ENCODE results near the gene SSC5D.
A peak's percentile ranks its signal among the peaks of the same experiment; 100 is the strongest.

SSC5D gene

DNA sequence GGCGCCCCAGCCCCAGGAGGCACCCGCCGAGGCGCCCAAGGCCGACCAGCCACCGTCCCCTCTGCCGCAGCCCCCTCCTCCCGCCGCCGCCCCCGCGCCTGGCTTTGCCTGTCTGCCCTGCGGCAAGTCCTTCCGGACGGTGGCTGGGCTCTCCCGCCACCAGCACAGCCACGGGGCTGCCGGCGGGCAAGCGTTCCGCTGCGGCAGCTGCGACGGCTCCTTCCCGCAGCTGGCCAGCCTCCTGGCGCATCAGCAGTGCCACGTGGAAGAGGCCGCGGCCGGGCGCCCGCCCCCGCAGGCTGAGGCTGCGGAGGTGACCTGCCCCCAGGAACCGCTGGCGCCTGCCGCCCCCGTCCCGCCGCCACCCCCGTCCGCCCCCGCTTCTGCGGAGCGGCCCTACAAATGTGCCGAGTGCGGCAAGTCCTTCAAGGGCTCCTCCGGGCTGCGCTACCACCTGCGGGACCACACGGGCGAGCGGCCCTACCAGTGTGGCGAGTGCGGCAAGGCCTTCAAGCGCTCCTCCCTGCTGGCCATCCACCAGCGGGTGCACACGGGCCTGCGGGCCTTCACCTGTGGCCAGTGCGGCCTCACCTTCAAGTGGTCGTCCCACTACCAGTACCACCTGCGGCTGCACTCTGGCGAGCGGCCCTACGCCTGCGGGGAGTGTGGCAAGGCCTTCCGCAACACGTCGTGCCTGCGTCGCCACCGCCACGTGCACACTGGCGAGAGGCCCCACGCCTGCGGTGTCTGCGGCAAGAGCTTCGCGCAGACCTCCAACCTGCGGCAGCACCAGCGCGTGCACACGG is 5.9 kb upstream of the SSC5D start:
- no peak for DNase-seq (ENCODE audit: extremely low spot score)
- ChIA-PET CTCF (interaction anchor here (0.8 to 6.3 kb wide), 2 partner anchors 9 to 15 kb away, joined by 3 to 37 read pairs; no protein-coding TSS in a partner anchor), POLR2A (no interaction called here)
- TF ChIP-seq, protein P1, sequence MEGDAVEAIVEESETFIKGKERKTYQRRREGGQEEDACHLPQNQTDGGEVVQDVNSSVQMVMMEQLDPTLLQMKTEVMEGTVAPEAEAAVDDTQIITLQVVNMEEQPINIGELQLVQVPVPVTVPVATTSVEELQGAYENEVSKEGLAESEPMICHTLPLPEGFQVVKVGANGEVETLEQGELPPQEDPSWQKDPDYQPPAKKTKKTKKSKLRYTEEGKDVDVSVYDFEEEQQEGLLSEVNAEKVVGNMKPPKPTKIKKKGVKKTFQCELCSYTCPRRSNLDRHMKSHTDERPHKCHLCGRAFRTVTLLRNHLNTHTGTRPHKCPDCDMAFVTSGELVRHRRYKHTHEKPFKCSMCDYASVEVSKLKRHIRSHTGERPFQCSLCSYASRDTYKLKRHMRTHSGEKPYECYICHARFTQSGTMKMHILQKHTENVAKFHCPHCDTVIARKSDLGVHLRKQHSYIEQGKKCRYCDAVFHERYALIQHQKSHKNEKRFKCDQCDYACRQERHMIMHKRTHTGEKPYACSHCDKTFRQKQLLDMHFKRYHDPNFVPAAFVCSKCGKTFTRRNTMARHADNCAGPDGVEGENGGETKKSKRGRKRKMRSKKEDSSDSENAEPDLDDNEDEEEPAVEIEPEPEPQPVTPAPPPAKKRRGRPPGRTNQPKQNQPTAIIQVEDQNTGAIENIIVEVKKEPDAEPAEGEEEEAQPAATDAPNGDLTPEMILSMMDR (IDR thresholded peaks at IDR 0.05; ENCODE audit: control extremely low read depth, extremely low read depth, low read depth, missing control alignments) = no peak

DNA sequence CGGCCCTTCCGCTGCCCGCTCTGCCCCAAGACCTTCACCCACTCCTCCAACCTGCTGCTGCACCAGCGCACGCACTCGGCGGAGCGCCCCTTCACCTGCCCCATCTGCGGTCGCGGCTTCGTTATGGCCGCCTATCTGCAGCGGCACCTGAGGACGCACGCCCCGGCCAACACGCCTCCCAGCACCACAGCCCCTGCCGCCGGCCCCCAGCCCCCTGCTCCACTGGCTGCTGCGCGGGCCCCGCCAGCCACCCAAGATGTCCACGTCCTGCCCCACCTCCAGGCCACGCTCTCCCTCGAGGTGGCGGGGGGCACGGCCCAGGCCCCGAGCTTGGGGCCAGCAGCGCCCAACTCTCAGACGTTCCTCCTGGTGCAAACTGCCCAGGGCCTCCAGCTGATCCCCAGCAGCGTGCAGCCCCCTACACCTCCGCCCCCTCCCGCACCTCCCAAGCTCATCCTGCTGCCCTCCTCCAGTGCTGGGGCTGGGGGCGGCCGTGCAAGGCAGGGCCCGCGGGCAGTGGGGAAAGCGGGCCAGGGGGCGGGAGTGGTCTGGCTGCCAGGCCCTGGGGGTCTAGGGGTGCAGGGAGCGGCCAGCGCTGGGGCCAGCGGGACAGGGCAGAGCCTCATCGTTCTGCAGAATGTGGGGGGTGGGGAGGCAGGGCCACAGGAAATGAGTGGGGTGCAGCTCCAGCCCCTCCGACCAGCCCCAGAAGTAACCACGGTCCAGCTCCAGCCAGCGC is 5.1 kb upstream of the SSC5D start:
- ChIA-PET POLR2A (no interaction called here), CTCF (interaction anchor here (0.8 to 6.3 kb wide), 3 partner anchors 9 to 21 kb away, joined by 3 to 44 read pairs (median 37); no protein-coding TSS in a partner anchor)
- no peak for DNase-seq (ENCODE audit: extremely low spot score)
- TF ChIP-seq, protein P1 (IDR thresholded peaks at IDR 0.05; ENCODE audit: control extremely low read depth, extremely low read depth, low read depth, missing control alignments) = no peak

DNA sequence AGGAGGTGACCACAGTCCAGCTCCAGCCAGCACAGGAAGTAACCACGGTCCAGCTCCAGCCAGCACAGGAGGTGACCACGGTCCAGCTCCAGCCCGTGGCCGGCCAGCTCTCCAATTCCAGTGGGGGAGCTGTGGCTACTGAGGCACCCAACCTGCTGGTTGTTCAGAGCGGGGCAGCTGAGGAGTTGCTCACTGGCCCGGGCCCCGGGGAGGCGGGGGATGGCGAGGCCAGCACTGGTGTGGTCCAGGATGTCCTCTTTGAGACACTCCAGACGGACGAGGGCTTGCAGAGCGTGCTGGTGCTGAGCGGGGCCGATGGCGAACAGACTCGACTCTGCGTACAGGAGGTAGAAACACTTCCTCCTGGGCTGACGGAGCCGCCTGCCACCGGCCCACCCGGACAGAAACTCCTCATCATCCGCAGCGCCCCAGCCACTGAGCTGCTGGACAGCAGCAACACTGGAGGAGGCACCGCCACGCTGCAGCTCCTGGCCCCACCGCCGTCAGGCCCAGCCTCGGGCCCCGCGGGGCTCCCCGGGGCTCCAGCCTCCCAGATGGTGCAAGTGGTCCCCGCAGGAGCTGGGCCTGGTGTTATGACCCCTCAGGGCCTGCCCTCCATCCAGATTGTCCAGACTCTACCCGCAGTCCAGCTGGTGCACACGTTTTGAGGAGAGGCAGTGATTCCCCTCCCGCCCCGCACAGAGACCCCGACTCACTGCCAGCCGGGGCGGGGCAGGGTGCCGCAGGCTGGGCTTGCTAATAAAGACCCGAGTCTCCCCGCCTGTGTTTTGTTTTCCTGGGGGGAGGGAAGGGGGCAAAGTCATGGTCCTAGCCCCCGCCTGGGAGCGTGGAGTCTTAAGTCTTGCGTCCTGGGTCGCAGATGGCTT is 4.3 kb upstream of the SSC5D start:
- ChIA-PET POLR2A (no interaction called here), CTCF (interaction anchor here (0.9 to 6.3 kb wide), 5 partner anchors 16 to 207 kb away, joined by 3 to 44 read pairs (median 6); no protein-coding TSS in a partner anchor)
- TF ChIP-seq, protein P1 (IDR thresholded peaks at IDR 0.05; ENCODE audit: control extremely low read depth, extremely low read depth, low read depth, missing control alignments) = no peak
- DNase-seq (ENCODE audit: extremely low spot score) = no peak

DNA sequence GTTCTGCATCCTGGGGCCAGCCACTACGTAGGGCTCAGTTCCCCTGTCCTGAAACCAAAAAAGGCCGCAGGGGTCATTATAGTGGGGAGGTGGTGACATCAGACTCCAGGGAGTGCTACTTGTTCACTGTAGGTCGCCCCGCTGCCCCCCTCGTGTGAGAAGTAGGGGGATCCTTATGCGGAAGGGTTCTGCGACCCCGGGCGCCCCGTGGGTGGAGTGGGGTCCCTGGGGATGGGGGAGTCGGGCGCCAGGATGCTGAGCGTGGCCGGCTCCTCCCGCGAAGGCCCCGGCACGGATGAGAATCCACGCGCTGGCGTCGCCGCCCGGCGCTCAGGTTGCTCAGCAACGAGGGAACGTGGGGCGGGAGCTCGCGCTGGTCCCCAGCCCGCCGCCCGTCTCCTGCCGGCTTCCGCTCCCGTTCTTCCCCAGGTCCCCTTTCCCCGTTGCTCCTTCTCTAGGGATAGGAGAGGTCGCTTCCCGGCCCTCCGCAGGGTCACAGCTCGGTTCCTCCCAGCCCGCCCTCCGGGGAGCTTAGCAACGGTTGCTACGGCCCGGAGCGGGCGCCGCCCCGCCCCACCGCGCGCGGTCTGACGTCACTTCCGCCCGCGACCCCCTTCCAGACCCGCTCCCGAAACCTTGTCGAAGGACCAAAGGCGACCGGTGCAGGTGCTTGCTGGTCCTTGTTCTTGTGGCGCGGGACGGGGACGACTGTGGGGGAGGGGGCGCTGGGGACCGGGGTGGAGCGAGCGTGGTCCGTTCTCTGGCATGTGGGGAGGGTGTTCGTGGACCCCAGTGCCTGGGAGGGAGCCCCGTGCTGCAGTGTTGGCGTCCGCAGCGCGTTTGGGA is 3.4 kb upstream of the SSC5D start, which contains the start of gene NAT14:
NAT14 (plus strand) TSS at position 596 of the 846 bp plus-strand sequence. CDS start 521 bp downstream, outside the sequence.
- DNase-seq (ENCODE audit: extremely low spot score) = peak; percentile 91
- CTCF ChIA-PET = interaction anchor here (0.9 to 6.3 kb wide), 8 partner anchors 9 to 208 kb away, joined by 3 to 44 read pairs (median 4); partner anchors contain the start of gene ZNF628
- TF ChIP-seq, protein P1 (IDR thresholded peaks at IDR 0.05; ENCODE audit: control extremely low read depth, extremely low read depth, low read depth, missing control alignments) = no peak
- POLR2A ChIA-PET = interaction anchor here (0.6 to 0.8 kb wide), 2 partner anchors 23 to 84 kb away, joined by 4 read pairs; partner anchors contain the start of gene ISOC2

DNA sequence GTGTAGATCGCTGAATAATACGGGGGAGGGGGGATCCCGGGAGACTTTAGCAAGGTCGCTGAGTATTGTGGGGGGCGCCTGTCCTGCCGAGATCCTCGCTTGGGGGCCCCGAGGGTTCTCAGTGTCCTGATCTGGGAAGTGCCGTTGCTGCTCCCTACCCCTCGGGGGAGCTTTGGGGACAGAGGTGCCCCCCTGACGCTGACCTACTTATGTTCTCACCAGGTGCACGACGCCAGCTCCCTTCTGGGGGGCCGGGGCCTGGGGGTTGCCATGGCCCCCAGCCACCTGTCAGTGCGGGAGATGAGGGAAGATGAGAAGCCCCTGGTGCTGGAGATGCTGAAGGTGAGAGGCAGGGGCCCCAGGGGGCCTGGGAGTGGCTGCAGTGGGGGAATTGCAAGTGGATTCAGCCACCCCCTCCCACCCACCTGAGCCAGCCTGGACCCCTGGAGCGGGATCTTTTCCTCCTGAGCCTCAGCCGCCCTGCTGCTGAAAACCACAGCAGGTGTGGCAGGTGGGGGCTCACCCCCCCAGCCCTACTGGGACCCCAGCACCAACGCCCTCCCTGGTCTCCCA is 2.7 kb upstream of the SSC5D start:
- TF ChIP-seq, protein P1 (IDR thresholded peaks at IDR 0.05; ENCODE audit: control extremely low read depth, extremely low read depth, low read depth, missing control alignments) = no peak
- POLR2A ChIA-PET = interaction anchor here (0.8 kb wide), 1 partner anchor 24 kb away, joined by 4 read pairs; the partner anchor contains the start of gene ISOC2
- DNase-seq (ENCODE audit: extremely low spot score) = no peak
- CTCF ChIA-PET = interaction anchor here (0.9 to 6.3 kb wide), 7 partner anchors 9 to 184 kb away, joined by 3 to 44 read pairs (median 4); partner anchors contain the start of gene ZNF628
